Measurements from ENCODE around the gene PABPN1L.

DNA sequence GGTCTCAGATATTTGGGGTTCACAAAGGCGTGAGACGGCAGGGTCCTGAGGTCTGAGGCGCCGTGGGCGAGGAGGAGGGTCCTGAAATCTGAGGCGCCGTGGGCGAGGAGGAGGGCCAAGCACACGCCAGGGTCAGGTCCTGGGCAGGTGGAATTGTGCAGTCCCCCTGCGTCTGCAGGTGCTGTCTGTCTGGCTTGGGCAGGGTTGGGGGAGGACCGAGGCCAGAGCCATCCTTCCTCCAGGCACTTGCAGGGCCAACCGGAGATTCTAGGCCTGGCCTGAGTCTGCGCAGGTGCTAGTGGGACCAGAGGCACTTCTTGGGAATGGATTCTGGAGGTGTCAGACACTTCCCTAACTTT lies 52.3 kb downstream of the PABPN1L start:
- TF ChIP-seq CTCF (conservative IDR thresholded peaks at IDR 0.05; ENCODE audit: low read depth in 2 of 2) (no peak), CREB1 (CRISPR knock-in tag; IDR thresholded peaks at IDR 0.05; ENCODE audit: low read depth) (no peak), POLR2AphosphoS5 (IDR thresholded peaks at IDR 0.05; ENCODE audit: low read depth) (no peak), NANOG (IDR thresholded peaks at IDR 0.05; ENCODE audit: borderline replicate concordance) (no peak), EZH2 (IDR thresholded peaks at IDR 0.05; ENCODE audit: low read depth, unreplicated experiment) (no peak), JUNB (IDR thresholded peaks at IDR 0.05; ENCODE audit: unreplicated experiment) (no peak), STAT1 (IDR thresholded peaks at IDR 0.05; ENCODE audit: unreplicated experiment) (no peak), ZNF331 (CRISPR knock-in tag; IDR thresholded peaks at IDR 0.05; ENCODE audit: low read depth) (no peak), EZH2phosphoT487 (IDR thresholded peaks at IDR 0.05; ENCODE audit: unreplicated experiment) (no peak), REST (IDR thresholded peaks at IDR 0.05; ENCODE audit: unreplicated experiment) (no peak)

All from GM23338 (cell line).